ENCODE data around the gene MARCHF10.

DNA sequence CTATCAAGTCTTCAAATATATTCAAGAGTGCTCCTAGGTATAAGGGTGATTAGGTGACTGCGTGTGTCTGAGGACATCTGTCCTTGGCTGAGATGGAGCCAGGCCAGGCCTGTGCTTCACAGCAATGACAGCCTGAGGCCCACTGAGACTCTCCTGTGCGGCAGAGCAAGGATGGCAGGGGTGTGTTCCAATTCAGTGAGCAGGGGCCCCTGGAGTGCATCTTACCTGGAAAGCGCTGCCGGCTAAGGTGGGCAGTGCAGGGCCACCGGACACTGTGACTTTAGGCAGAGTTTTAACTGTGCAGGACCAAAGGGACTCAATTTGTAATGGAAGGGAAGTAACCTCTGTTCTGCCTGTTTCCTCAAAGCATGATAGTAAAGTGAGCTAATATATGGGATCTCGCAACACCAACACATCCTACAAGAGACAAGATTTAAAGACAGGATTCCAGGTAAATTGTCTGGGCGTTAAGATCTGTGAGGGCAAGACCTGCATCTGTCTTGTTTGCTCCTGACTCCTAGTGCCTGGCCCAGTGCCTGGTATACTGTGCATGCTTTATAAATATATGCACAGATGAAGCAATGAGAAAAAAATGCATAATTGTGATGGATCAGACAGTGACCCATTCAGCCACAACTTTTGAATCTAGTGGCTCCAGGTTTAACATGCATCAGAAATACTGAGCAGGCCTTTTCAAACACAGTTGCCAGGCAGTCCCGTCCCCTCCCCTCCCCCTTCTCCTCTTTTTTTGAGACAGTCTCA is 93.9 kb downstream of the MARCHF10 start:
- TF ChIP-seq, protein P1, sequence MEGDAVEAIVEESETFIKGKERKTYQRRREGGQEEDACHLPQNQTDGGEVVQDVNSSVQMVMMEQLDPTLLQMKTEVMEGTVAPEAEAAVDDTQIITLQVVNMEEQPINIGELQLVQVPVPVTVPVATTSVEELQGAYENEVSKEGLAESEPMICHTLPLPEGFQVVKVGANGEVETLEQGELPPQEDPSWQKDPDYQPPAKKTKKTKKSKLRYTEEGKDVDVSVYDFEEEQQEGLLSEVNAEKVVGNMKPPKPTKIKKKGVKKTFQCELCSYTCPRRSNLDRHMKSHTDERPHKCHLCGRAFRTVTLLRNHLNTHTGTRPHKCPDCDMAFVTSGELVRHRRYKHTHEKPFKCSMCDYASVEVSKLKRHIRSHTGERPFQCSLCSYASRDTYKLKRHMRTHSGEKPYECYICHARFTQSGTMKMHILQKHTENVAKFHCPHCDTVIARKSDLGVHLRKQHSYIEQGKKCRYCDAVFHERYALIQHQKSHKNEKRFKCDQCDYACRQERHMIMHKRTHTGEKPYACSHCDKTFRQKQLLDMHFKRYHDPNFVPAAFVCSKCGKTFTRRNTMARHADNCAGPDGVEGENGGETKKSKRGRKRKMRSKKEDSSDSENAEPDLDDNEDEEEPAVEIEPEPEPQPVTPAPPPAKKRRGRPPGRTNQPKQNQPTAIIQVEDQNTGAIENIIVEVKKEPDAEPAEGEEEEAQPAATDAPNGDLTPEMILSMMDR (IDR thresholded peaks at IDR 0.05) = no peak
- TF ChIP-seq POLR2A (IDR thresholded peaks at IDR 0.05) (no peak), EP300 (IDR thresholded peaks at IDR 0.05) (no peak)
